ENCODE data around the gene SORCS2.

SORCS2 gene

DNA sequence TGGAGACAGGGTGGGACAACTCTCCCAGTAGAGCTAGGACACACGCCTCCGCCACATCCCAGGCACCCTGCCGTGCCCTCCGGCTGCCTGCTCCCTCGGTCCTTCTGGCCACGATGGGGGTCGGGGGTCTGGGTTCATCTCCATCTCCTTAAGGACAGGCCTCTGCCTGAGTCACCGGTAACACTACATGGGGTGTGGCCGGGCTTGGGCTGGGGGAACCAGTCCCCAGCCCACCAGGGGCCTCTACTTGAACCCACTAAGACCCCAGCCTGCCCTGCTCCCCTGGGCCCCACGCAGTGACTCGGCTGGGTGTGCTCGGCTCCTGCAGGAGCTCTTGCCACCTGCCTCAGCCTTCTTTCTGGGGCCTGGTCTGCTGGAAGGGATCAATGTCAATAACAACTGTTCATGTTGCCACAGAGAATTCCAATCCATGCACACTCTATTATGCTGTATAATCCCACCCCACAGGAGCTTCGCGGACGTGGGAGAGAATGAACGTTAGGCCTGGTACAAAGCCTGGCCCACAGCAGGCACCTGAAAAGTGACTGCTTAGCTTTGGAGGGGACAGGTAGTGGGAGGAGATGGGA lies 420.1 kb downstream of the SORCS2 start:
- DNase-seq (ENCODE audit: low read depth in 2 of 2), result no peak

- DNase-seq (ENCODE audit: low read depth in 2 of 2), result no peak
Measured at GRCh38 chr4:7614350-7614949, 422.1 kb downstream of the SORCS2 start.

DNA sequence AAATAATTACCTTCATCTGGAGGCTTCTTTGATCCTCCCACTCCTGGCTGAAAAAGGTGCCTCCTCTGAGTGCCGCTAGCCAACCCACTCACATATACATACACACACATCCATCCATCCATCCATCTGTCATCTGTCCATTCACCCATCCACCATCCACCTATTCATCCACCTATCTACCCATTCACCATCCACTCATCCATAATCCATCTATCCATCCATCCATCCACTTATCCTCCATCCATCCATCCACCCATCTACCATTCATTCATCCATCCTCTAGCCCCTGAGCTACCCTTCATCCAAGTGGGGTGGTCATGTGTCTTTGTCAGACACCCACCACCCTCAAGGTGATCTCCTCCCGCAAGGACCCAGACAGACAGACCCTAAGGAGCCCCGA lies 423.9 kb downstream of the SORCS2 start:
- no peak for DNase-seq (ENCODE audit: low read depth in 2 of 2)

DNA sequence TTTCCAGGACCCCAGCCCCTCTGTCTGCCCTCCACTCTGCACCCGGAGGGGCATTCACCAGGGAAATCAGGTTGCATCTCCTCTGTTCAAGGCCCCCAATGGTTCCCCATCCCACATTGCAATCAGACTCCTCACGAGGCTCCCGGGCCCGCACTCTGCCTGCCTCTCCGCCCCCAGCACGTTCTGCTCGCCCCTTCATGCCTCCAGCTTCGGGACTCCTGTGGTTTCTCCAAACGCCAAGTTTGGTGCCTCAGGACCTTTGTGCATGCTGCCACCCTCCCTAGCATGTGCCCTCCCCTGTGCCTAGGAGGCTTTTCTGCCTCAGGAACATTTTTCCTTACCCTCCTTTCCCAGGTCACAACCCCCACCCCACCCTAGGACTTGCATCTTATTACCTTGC lies 426.0 kb downstream of the SORCS2 start:
- no peak for DNase-seq (ENCODE audit: low read depth in 2 of 2)

DNA sequence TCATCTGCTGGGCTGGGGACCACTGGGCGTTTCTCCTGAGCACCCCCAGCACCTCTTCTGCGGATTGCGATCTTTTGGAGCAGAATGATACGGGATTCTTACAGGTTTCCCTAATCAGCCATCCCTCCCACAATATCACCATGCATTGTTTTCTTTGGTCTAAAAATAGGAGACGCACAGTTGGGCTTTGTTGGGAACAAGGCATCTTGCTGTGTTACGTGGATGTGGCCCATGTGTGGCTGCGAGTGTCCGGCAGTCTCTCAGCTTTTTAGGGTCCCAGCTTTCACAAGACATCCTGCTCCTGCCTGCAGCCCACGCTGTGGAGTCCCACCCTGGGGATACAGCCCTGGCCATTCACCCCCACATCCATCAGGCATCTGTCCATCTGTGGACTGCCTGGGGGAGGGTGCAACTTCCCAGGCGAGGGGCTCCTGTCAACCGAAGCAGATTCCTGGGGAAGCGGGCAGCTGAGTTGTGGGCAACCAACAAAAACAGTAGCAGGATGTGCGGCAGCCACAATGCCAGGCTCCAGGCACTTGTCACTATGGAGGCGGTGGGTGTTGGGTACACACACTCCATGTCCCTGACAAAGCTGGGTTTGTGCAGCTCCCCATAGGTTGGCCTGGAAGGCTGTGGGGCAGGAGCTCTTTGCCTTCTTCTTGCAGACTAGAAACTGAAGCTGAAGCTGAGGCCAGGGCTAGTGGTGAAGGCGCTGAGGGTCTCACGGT lies 427.9 kb downstream of the SORCS2 start:
- DNase-seq (ENCODE audit: low read depth in 2 of 2), result no peak

DNA sequence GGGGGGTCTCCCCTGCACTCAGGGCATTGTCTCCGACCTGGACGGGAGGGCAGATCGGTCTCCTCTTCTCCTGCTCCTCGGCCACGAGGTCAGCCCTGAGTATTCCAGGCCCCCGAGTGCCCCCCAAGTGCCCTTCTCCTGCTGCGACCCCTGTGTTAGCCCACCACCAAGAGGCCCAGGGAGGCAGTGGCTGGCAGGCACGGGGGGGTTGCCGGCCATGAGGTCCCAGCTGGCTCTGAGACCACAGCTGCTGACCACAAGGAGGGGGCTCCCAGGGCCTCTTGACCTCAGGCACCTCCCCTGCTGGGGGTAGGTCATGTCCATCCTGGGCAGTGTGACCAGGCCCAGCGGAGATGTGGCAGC lies 428.5 kb downstream of the SORCS2 start:
- no peak for DNase-seq (ENCODE audit: low read depth in 2 of 2)

GRCh38 chr4:7621252-7622035 lies 429.1 kb downstream of the SORCS2 start:
- DNase-seq (ENCODE audit: low read depth in 2 of 2), result no peak

DNA sequence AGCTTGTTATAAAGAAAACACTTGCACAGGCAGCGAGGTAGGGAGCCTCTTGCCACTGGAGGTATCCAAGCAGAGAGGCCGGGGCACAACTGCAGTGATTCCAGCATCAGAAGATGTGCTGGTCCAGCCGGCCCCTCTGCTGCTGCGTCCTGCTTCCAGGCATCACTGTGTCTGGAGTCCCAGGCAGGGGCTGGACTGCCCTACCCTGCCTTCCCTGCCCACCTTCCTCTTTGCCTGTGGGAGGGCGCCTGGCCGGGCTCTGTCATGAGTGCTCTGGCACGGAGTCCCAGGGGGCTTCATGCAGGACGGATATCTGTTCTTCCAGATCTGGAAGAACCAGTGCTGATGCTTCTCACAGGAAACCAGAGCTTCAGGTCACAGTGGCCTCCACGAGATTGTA lies 430.0 kb downstream of the SORCS2 start:
- DNase-seq (ENCODE audit: low read depth in 2 of 2), result no peak

DNA sequence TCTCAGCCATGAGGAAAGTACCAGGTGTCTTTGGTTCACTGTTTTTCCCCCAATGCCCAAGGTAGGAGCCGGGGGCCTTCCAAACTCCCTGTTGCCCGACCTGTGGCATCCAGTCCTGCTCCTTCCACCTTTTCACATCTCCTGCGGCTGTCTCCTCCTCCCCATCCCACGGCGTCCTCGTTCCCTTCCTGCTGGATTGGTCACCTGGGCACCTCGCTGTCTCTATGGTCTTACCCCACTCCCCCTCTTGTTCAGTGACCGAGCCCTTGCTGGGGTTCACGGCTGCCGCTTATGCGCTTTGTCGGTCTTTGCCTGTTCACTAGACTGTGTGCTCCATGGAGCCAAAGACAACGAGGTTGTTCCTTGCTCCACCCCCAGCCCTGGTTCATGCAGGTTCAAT lies 431.1 kb downstream of the SORCS2 start:
- DNase-seq (ENCODE audit: low read depth in 2 of 2), result no peak

- DNase-seq (ENCODE audit: low read depth in 2 of 2), result no peak
Measured at GRCh38 chr4:7624396-7624980, 432.1 kb downstream of the SORCS2 start.

- DNase-seq (ENCODE audit: low read depth in 2 of 2), result no peak
Measured at GRCh38 chr4:7625071-7625470, 432.7 kb downstream of the SORCS2 start.

GRCh38 chr4:7626531-7626930 lies 434.2 kb downstream of the SORCS2 start:
- no peak for DNase-seq (ENCODE audit: low read depth in 2 of 2)

DNA sequence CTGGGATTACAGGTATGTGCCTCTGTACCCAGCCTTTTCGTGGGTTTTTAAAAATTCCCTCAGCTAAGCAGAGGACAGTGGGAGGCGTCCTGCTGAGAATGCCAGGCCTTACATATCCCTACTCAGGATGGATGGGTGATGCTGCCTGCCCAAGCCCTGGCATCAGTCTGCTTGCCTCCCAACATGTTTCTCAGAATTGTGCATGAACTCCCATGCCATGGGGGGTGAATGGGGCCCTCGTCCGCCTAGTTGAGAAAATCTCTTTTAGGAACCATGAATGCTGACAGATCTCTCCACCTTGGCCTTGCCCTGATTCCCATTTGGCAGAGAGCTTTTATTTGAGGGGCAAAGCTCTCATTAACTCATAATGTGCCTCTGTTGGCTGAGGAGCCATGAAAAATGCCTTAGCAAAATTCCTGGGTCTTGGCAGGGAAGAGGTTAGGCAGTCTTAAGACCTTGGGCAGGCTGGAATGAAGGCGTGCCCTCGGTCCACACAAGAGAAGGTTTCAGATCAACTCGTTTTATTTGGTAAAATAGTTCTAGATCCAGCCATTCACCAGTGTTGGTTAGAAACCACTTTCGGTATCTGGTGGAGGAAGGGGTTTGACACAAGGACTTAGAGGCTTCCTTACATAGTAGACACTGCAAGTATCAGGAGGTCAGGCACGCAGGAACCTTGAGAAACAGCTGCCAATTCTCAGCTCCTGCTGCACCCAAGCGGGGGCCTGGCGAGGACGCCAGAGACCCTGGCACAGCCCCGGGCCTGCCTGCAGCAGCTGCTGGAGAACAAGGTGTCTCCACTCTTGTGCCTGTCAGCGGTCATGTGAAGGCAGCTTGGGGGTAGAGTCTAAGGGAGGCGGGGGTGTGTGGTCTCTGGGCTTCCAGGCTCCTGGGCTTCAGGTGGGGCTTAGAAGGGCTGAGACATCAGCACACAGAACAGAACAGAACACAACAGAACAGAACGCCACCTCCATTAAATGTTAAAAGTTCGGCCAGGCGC lies 435.2 kb downstream of the SORCS2 start:
- DNase-seq (ENCODE audit: low read depth in 2 of 2), result no peak

DNA sequence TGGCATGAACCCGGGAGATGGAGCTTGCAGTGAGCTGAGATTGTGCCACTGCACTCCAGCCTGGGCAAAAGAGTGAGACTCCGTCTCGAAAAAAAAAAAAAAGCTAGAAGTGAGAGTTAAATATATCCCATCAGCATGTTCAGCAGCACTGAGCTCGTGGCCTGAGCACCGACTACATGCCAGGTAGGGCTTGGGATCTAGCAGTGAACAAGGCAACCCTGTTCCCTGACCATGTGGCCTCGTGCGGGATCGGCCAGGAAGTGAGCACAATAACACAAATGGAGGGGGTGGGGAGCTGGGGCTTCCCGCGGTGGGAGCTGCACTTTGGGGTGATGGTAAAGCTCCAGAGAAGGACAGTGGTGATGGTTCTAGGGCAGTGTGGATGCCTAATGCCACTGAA lies 436.1 kb downstream of the SORCS2 start:
- no peak for DNase-seq (ENCODE audit: low read depth in 2 of 2)

DNA sequence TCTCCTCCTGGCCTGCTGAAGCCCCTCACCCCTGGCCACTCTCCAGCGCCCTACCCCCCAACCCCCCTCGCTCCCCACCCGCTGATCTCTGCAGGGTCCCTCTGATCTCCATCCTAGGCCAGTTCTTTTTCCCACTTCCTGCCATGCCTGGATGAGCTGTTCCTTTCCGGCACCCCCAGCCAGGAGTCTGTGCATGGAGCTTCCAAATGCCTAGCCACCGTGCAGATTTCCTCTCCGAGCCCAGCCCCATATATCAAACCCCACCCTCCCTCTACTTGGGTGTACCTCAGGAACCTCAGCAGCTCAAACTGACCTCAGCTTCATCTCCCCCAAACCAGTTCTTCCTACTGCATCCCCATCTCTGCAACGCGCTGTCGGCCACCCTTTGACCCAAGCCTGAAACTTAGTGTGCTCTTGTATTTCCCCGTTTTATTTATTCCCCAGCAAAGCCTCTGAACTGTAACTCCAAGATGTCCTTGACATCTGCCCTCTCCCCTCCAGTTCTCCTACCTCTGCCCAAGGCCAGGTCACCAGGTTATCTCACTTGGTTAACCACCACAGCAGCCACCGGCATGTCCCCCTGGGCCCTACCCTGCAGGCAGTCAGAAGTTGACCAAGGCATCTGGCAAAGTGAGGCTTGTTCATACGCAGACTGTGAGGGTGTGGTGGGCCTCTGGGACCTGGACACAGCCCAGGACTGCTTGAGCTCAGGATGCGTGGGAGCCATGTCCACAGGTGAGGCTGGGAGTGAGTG lies 437.3 kb downstream of the SORCS2 start:
- no peak for DNase-seq (ENCODE audit: low read depth in 2 of 2)

GRCh38 chr4:7630568-7631287 lies 438.4 kb downstream of the SORCS2 start:
- no peak for DNase-seq (ENCODE audit: low read depth in 2 of 2)

- DNase-seq (ENCODE audit: low read depth in 2 of 2), result no peak
Measured at GRCh38 chr4:7631288-7632014, 439.1 kb downstream of the SORCS2 start.

GRCh38 chr4:7632341-7632740 lies 440.0 kb downstream of the SORCS2 start:
- no peak for DNase-seq (ENCODE audit: low read depth in 2 of 2)

- no peak for DNase-seq (ENCODE audit: low read depth in 2 of 2)
Measured at GRCh38 chr4:7632971-7633370, 440.6 kb downstream of the SORCS2 start.
